HG03432 (cell line): ENCODE results near the gene KIF2C.
"Not testable (repeated sequence)": the region's sequence is repeated elsewhere in the genome, so short reads cannot be mapped to it uniquely, and the experiment has no call there.

Experiments
- ATAC-seq: cut with Tn5 transposase; IDR thresholded peaks from one replicate; pipeline ENCODE4 v1.9.1; 2021; ENCODE audit warnings: mild to moderate bottlenecking, moderate library complexity; ENCODE audit not compliant: unreplicated experiment

The KIF2C gene

GRCh38 chr1:44718091-44718490 is 21.5 kb upstream of the KIF2C start:
- no peak for ATAC-seq

- ATAC-seq, result no peak
These were observed 20.3 kb upstream of the KIF2C start for GRCh38 chr1:44719318-44719717.

- ATAC-seq, result no peak
These were observed 19.4 kb upstream of the KIF2C start for GRCh38 chr1:44720281-44720680.

GRCh38 chr1:44721485-44722361 is 17.9 kb upstream of the KIF2C start:
- ATAC-seq, result peak; percentile 79

- no peak for ATAC-seq
These were observed 16.6 kb upstream of the KIF2C start for GRCh38 chr1:44723064-44723463.

- ATAC-seq, result no peak
These were observed 15.9 kb upstream of the KIF2C start for GRCh38 chr1:44723496-44724295.

GRCh38 chr1:44724296-44724954 is 15.2 kb upstream of the KIF2C start:
- ATAC-seq, result no peak

- ATAC-seq, result no peak
These were observed 14.5 kb upstream of the KIF2C start for GRCh38 chr1:44724955-44725698.

- ATAC-seq, result peak; percentile 71
These were observed 8.7 kb upstream of the KIF2C start, which contains the start of gene RNU5D-1 for GRCh38 chr1:44730741-44731512. Gene RNU5D-1, minus strand, starts transcription at chr1:44731170.

GRCh38 chr1:44733365-44733764 is 6.3 kb upstream of the KIF2C start:
- no peak for ATAC-seq

- ATAC-seq, result no peak
These were observed 5.9 kb upstream of the KIF2C start for GRCh38 chr1:44733784-44734183.

- ATAC-seq, result no peak
These were observed 3.6 kb upstream of the KIF2C start for GRCh38 chr1:44735992-44736391.

- not testable (repeated sequence) for ATAC-seq
These were observed 707 bp upstream of the KIF2C start for GRCh38 chr1:44738953-44739306.

- ATAC-seq, result no peak
These were observed 561 bp downstream of the KIF2C start for GRCh38 chr1:44740179-44740617.

- no peak for ATAC-seq
These were observed 3.6 kb downstream of the KIF2C start for GRCh38 chr1:44743211-44743610.

GRCh38 chr1:44747878-44748277 is 8.2 kb downstream of the KIF2C start:
- ATAC-seq, result no peak

- ATAC-seq, result no peak
These were observed 17.8 kb downstream of the KIF2C start for GRCh38 chr1:44757420-44757819.

GRCh38 chr1:44759077-44759476 is 19.4 kb downstream of the KIF2C start:
- ATAC-seq, result no peak

- ATAC-seq, result no peak
These were observed 21.2 kb downstream of the KIF2C start for GRCh38 chr1:44760876-44761275.

GRCh38 chr1:44766421-44766820 is 26.8 kb downstream of the KIF2C start:
- ATAC-seq, result not testable (repeated sequence)
